RWPE2 (cell line): ENCODE data around the gene PDSS2.

Experiments
- ATAC-seq: fragments of 200-7000 bp; cut with Tn5 transposase; 3 replicates; pipeline ENCODE4 v1.9.1; 2021; ENCODE audit warnings: low read depth
- DNase-seq: peaks from one replicate; pipeline ENCODE4 v3.0.0-alpha.2; 2020; ENCODE audit warnings: low spot score
- H3K27ac ChIP-seq: fragments of 450-650 bp; 2 replicates; pipeline ENCODE4 v1.5.1; 2017; ENCODE audit warnings: mild to moderate bottlenecking; ENCODE audit not compliant: poor library complexity, severe bottlenecking
- H3K27me3 ChIP-seq: fragments of 250-450 bp; sonication (Bioruptor Pico); 2 replicates; pipeline ENCODE4 v1.5.1; 2021; ENCODE audit warnings: mild to moderate bottlenecking, moderate library complexity; ENCODE audit not compliant: insufficient read depth, poor library complexity, severe bottlenecking
- H3K36me3 ChIP-seq: fragments of 250-450 bp; sonication (Bioruptor Pico); 2 replicates; pipeline ENCODE4 v1.5.1; 2020; ENCODE audit warnings: low read depth, mild to moderate bottlenecking, moderate library complexity
- H3K4me1 ChIP-seq: fragments of 250-450 bp; sonication (Bioruptor Pico); 2 replicates; pipeline ENCODE4 v1.5.1; 2021; ENCODE audit warnings: mild to moderate bottlenecking, moderate library complexity; ENCODE audit not compliant: insufficient read depth, poor library complexity, severe bottlenecking
- H3K4me3 ChIP-seq: fragments of 250-450 bp; sonication (Bioruptor Pico); 2 replicates; pipeline ENCODE4 v1.5.1; 2021; ENCODE audit warnings: mild to moderate bottlenecking, moderate library complexity; ENCODE audit not compliant: severe bottlenecking
- H3K9me3 ChIP-seq: fragments of 250-450 bp; sonication (Bioruptor Pico); 2 replicates; pipeline ENCODE4 v1.5.1; 2021; ENCODE audit warnings: mild to moderate bottlenecking, moderate library complexity; ENCODE audit not compliant: severe bottlenecking
- CTCF ChIP-seq: fragments of 450-650 bp; IDR thresholded peaks from one replicate; pipeline ENCODE4 v1.5.1; 2017; ENCODE audit warnings: mild to moderate bottlenecking, moderate library complexity; ENCODE audit not compliant: poor library complexity, severe bottlenecking

PDSS2 gene

GRCh38 chr6:107217248-107217647, 242.1 kb downstream of the PDSS2 start:
- H3K9me3 ChIP-seq: no peaks in the 10 kb centered on the region
- H3K4me3 ChIP-seq: no peak overlapping the region
- peaks cover under 1% of the 10 kb centered on the region for H3K4me1 ChIP-seq
- ATAC-seq (no peak), DNase-seq (no peak)
- H3K27ac ChIP-seq: no peak overlapping the region
- no peak for TF ChIP-seq CTCF
- no peaks in the 10 kb centered on the region for H3K36me3 ChIP-seq
- no peaks in the 10 kb centered on the region for H3K27me3 ChIP-seq

- H3K4me1 ChIP-seq: peaks cover 6% of the 10 kb centered on the region
- H3K36me3 ChIP-seq: no peaks in the 10 kb centered on the region
- no peak overlapping the region for H3K27ac ChIP-seq
- H3K27me3 ChIP-seq: no peaks in the 10 kb centered on the region
- TF ChIP-seq CTCF: no peak
- DNase-seq: no peak
- ATAC-seq: no peak
- H3K9me3 ChIP-seq: no peaks in the 10 kb centered on the region
- no peak overlapping the region for H3K4me3 ChIP-seq
Observed at GRCh38 chr6:107216197-107216933, 243.0 kb downstream of the PDSS2 start.

- H3K4me3 ChIP-seq: no peak overlapping the region
- TF ChIP-seq CTCF: no peak
- ATAC-seq (no peak), DNase-seq (no peak)
- no peaks in the 10 kb centered on the region for H3K36me3 ChIP-seq
- no peaks in the 10 kb centered on the region for H3K27me3 ChIP-seq
- H3K27ac ChIP-seq: no peak overlapping the region
- peaks cover 6% of the 10 kb centered on the region for H3K4me1 ChIP-seq
- H3K9me3 ChIP-seq: no peaks in the 10 kb centered on the region
Observed at GRCh38 chr6:107215334-107215733, 244.0 kb downstream of the PDSS2 start.

GRCh38 chr6:107214655-107215054, 244.7 kb downstream of the PDSS2 start:
- Histone ChIP-seq H3K36me3 (no peaks in the 10 kb centered on the region), H3K4me3 (no peak overlapping the region), H3K27ac (no peak overlapping the region), H3K4me1 (peaks cover 6% of the 10 kb centered on the region), H3K27me3 (no peaks in the 10 kb centered on the region), H3K9me3 (no peaks in the 10 kb centered on the region)
- ATAC-seq (no peak), DNase-seq (no peak)
- TF ChIP-seq CTCF: no peak
